ENCODE results near the gene ECHDC1.

ECHDC1 gene

DNA sequence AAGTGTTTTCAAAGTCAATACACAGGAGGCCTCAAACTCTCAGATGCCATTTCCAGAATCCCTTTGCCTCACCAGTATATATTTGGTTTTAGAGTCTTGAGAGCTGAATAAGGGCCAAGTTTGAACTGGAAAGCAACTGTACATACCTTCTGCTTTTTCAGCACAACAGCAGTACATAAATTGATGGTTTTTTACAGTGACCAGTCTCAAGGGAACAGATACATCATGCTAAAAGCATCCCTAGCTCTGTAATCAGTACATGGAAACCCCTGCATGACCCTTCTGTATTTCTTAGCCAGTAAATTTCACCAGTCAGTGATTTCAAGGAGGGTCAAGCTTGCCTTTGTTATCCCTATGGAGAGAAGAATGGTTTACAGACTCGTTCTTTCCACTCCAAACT, 40.6 kb upstream of the ECHDC1 start:
- no peak for ATAC-seq
- TF ChIP-seq ZNF565 (CRISPR knock-in tag; conservative IDR thresholded peaks at IDR 0.05; ENCODE audit: low read depth): no peak
- TF ChIP-seq, protein P1, sequence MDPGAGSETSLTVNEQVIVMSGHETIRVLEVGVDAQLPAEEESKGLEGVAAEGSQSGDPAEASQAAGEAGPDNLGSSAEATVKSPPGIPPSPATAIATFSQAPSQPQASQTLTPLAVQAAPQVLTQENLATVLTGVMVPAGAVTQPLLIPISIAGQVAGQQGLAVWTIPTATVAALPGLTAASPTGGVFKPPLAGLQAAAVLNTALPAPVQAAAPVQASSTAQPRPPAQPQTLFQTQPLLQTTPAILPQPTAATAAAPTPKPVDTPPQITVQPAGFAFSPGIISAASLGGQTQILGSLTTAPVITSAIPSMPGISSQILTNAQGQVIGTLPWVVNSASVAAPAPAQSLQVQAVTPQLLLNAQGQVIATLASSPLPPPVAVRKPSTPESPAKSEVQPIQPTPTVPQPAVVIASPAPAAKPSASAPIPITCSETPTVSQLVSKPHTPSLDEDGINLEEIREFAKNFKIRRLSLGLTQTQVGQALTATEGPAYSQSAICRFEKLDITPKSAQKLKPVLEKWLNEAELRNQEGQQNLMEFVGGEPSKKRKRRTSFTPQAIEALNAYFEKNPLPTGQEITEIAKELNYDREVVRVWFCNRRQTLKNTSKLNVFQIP (CRISPR knock-in tag; IDR thresholded peaks at IDR 0.05; ENCODE audit: borderline replicate concordance, low read depth): no peak

DNA sequence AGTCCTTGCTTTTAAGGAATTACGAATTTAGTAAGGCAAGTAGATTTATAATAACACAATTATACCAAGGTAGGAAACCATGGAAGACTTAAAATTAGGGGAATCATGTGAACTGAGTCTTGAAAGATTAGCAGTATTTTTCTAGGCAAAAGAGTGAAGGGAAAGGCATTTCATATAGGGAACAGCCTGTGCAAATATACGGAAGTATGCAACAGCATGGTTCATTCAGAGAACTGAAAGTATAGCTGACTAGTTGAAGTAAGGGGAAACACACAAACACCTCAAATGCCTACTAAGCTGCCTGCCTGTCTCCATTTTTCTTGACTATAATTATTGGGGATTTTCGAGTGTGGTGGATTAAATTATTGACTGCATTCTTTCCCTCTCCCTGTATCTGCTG, 39.0 kb upstream of the ECHDC1 start:
- ATAC-seq: no peak
- no peak for TF ChIP-seq OSR1 (CRISPR knock-in tag; IDR thresholded peaks at IDR 0.05)
- no peak for TF ChIP-seq ZFP30 (CRISPR knock-in tag; IDR thresholded peaks at IDR 0.05)

DNA sequence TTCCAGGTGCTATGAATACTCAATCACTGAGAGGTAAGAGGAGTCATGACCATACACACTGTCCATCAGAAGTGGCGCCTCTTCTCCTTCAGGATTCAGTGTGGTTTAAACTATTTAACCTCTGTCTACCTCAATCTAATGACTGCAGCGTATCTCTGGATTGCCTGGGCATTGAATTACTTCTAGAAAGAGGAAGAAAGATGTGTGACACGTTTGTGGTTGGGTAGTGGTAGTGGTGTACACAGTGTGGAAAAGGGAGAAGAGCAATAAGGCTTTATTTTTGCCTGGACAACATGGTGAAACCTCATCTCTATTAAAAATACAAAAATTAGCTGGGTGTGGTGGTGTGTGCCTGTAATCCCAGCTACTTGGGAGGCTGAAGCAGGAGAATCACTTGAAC, 38.0 kb upstream of the ECHDC1 start:
- no peak for ATAC-seq
- TF ChIP-seq ZFP30 (CRISPR knock-in tag; IDR thresholded peaks at IDR 0.05) (no peak), BACH2 (CRISPR knock-in tag; IDR thresholded peaks at IDR 0.05; ENCODE audit: borderline replicate concordance) (no peak), TCF4 (CRISPR knock-in tag; IDR thresholded peaks at IDR 0.05; ENCODE audit: borderline replicate concordance) (no peak), ZFP3 (CRISPR knock-in tag; IDR thresholded peaks at IDR 0.05) (no peak), ZC3H10 (CRISPR knock-in tag; IDR thresholded peaks at IDR 0.05) (no peak), ZNF70 (CRISPR knock-in tag; IDR thresholded peaks at IDR 0.05) (no peak), TOX (CRISPR knock-in tag; IDR thresholded peaks at IDR 0.05; ENCODE audit: borderline replicate concordance) (no peak), GLIS3 (CRISPR knock-in tag; IDR thresholded peaks at IDR 0.05) (no peak), ARNTL (CRISPR knock-in tag; IDR thresholded peaks at IDR 0.05; ENCODE audit: borderline replicate concordance, low read depth) (no peak), CSDC2 (CRISPR knock-in tag; IDR thresholded peaks at IDR 0.05) (no peak), ZNF8 (CRISPR knock-in tag; IDR thresholded peaks at IDR 0.05) (no peak), ZNF565 (CRISPR knock-in tag; conservative IDR thresholded peaks at IDR 0.05; ENCODE audit: low read depth) (no peak), SNAI2 (CRISPR knock-in tag; IDR thresholded peaks at IDR 0.05) (no peak), ESRRG (CRISPR knock-in tag; IDR thresholded peaks at IDR 0.05) (no peak), ISL1 (CRISPR knock-in tag; IDR thresholded peaks at IDR 0.05) (no peak), OSR1 (CRISPR knock-in tag; IDR thresholded peaks at IDR 0.05) (no peak)
- TF ChIP-seq, protein P1 (CRISPR knock-in tag; IDR thresholded peaks at IDR 0.05; ENCODE audit: borderline replicate concordance, low read depth): no peak
- TF ChIP-seq, protein P2, sequence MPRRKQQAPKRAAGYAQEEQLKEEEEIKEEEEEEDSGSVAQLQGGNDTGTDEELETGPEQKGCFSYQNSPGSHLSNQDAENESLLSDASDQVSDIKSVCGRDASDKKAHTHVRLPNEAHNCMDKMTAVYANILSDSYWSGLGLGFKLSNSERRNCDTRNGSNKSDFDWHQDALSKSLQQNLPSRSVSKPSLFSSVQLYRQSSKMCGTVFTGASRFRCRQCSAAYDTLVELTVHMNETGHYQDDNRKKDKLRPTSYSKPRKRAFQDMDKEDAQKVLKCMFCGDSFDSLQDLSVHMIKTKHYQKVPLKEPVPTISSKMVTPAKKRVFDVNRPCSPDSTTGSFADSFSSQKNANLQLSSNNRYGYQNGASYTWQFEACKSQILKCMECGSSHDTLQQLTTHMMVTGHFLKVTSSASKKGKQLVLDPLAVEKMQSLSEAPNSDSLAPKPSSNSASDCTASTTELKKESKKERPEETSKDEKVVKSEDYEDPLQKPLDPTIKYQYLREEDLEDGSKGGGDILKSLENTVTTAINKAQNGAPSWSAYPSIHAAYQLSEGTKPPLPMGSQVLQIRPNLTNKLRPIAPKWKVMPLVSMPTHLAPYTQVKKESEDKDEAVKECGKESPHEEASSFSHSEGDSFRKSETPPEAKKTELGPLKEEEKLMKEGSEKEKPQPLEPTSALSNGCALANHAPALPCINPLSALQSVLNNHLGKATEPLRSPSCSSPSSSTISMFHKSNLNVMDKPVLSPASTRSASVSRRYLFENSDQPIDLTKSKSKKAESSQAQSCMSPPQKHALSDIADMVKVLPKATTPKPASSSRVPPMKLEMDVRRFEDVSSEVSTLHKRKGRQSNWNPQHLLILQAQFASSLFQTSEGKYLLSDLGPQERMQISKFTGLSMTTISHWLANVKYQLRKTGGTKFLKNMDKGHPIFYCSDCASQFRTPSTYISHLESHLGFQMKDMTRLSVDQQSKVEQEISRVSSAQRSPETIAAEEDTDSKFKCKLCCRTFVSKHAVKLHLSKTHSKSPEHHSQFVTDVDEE (CRISPR knock-in tag; IDR thresholded peaks at IDR 0.05): no peak
- TF ChIP-seq, protein P3, sequence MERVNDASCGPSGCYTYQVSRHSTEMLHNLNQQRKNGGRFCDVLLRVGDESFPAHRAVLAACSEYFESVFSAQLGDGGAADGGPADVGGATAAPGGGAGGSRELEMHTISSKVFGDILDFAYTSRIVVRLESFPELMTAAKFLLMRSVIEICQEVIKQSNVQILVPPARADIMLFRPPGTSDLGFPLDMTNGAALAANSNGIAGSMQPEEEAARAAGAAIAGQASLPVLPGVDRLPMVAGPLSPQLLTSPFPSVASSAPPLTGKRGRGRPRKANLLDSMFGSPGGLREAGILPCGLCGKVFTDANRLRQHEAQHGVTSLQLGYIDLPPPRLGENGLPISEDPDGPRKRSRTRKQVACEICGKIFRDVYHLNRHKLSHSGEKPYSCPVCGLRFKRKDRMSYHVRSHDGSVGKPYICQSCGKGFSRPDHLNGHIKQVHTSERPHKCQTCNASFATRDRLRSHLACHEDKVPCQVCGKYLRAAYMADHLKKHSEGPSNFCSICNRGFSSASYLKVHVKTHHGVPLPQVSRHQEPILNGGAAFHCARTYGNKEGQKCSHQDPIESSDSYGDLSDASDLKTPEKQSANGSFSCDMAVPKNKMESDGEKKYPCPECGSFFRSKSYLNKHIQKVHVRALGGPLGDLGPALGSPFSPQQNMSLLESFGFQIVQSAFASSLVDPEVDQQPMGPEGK (CRISPR knock-in tag; IDR thresholded peaks at IDR 0.05; ENCODE audit: borderline replicate concordance): no peak
- TF ChIP-seq, protein P4, sequence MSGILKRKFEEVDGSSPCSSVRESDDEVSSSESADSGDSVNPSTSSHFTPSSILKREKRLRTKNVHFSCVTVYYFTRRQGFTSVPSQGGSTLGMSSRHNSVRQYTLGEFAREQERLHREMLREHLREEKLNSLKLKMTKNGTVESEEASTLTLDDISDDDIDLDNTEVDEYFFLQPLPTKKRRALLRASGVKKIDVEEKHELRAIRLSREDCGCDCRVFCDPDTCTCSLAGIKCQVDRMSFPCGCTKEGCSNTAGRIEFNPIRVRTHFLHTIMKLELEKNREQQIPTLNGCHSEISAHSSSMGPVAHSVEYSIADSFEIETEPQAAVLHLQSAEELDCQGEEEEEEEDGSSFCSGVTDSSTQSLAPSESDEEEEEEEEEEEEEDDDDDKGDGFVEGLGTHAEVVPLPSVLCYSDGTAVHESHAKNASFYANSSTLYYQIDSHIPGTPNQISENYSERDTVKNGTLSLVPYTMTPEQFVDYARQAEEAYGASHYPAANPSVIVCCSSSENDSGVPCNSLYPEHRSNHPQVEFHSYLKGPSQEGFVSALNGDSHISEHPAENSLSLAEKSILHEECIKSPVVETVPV (CRISPR knock-in tag; IDR thresholded peaks at IDR 0.05): no peak

DNA sequence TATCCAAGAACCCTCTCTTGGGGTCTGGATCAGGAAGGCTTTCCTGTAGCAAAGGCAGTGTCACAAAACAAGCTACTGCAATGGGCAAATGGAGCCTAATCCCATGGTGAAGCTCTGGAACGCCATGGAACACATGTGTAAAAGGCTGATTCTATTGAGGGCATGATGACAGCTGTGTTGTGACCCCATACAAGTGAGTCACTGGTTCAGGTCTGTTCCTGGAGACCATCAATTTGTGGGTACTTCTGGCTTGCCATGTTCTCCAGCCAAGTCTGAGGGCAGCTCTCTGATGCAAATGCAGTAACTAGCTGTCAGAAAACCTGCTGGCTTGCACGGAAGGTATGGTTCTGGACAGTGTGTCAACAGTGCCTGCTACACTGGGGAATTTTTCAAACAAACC, 33.3 kb upstream of the ECHDC1 start:
- TF ChIP-seq RARB (CRISPR knock-in tag; IDR thresholded peaks at IDR 0.05) (no peak), ZFP3 (CRISPR knock-in tag; IDR thresholded peaks at IDR 0.05) (no peak), ZNF8 (CRISPR knock-in tag; IDR thresholded peaks at IDR 0.05) (no peak), ZNF70 (CRISPR knock-in tag; IDR thresholded peaks at IDR 0.05) (no peak), ARNTL (CRISPR knock-in tag; IDR thresholded peaks at IDR 0.05; ENCODE audit: borderline replicate concordance, low read depth) (no peak)
- TF ChIP-seq, protein P5, sequence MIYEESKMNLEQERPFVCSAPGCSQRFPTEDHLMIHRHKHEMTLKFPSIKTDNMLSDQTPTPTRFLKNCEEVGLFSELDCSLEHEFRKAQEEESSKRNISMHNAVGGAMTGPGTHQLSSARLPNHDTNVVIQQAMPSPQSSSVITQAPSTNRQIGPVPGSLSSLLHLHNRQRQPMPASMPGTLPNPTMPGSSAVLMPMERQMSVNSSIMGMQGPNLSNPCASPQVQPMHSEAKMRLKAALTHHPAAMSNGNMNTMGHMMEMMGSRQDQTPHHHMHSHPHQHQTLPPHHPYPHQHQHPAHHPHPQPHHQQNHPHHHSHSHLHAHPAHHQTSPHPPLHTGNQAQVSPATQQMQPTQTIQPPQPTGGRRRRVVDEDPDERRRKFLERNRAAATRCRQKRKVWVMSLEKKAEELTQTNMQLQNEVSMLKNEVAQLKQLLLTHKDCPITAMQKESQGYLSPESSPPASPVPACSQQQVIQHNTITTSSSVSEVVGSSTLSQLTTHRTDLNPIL (CRISPR knock-in tag; IDR thresholded peaks at IDR 0.05; ENCODE audit: low read depth): no peak
- TF ChIP-seq, protein P1 (CRISPR knock-in tag; IDR thresholded peaks at IDR 0.05; ENCODE audit: borderline replicate concordance, low read depth): no peak
- no peak for ATAC-seq

Data from SK-N-SH treated with all-trans-retinoic acid at 6 μM for 48 hours (cell line).